GOT3 (cell line): ENCODE measurements around the gene GALNT17.

Source experiments
- DNase-seq: peaks from one replicate; lab custom pipeline; 2025; ENCODE audit warnings: mixed read lengths; lab: John Stamatoyannopoulos, UW

GALNT17 gene

GRCh38 chr7:71459132-71459531 is 327.2 kb downstream of the GALNT17 start:
- no peak for DNase-seq

- DNase-seq = no peak
Observed at GRCh38 chr7:71461572-71461971, 329.6 kb downstream of the GALNT17 start.

GRCh38 chr7:71465741-71466189 is 333.8 kb downstream of the GALNT17 start:
- no peak for DNase-seq

- DNase-seq = no peak
Observed at GRCh38 chr7:71466448-71467145, 334.7 kb downstream of the GALNT17 start.

- no peak for DNase-seq
Observed at GRCh38 chr7:71470326-71470725, 338.4 kb downstream of the GALNT17 start.

- DNase-seq = no peak
Observed at GRCh38 chr7:71470830-71471229, 338.9 kb downstream of the GALNT17 start.

- no peak for DNase-seq
Observed at GRCh38 chr7:71472962-71473361, 341.0 kb downstream of the GALNT17 start.

GRCh38 chr7:71473366-71473967 is 341.5 kb downstream of the GALNT17 start:
- DNase-seq = no peak

GRCh38 chr7:71477441-71477840 is 345.5 kb downstream of the GALNT17 start:
- no peak for DNase-seq

- DNase-seq = no peak
Observed at GRCh38 chr7:71479231-71479630, 347.3 kb downstream of the GALNT17 start.

- no peak for DNase-seq
Observed at GRCh38 chr7:71480791-71481190, 348.8 kb downstream of the GALNT17 start.

- no peak for DNase-seq
Observed at GRCh38 chr7:71482284-71482683, 350.3 kb downstream of the GALNT17 start.

- DNase-seq = no peak
Observed at GRCh38 chr7:71484380-71484779, 352.4 kb downstream of the GALNT17 start.

- DNase-seq = no peak
Observed at GRCh38 chr7:71485586-71485985, 353.6 kb downstream of the GALNT17 start.

GRCh38 chr7:71486414-71486813 is 354.5 kb downstream of the GALNT17 start:
- no peak for DNase-seq

GRCh38 chr7:71486856-71487628 is 355.1 kb downstream of the GALNT17 start:
- no peak for DNase-seq

- DNase-seq = no peak
Observed at GRCh38 chr7:71488308-71488707, 356.4 kb downstream of the GALNT17 start.

- DNase-seq = no peak
Observed at GRCh38 chr7:71491336-71491735, 359.4 kb downstream of the GALNT17 start.

- DNase-seq = no peak
Observed at GRCh38 chr7:71495828-71496227, 363.9 kb downstream of the GALNT17 start.

- no peak for DNase-seq
Observed at GRCh38 chr7:71497256-71497946, 365.5 kb downstream of the GALNT17 start.

GRCh38 chr7:71498381-71498780 is 366.4 kb downstream of the GALNT17 start:
- DNase-seq = no peak

- no peak for DNase-seq
Observed at GRCh38 chr7:71504697-71505441, 372.9 kb downstream of the GALNT17 start.
